Trophoblast cell (in vitro differentiated cells and primary cell): ENCODE measurements around the gene POLR1C.

Experiments
- DNase-seq, 2 donors: peaks; one replicate each; pipeline ENCODE4 v3.0.0-alpha.2; 2016
- H2AFZ ChIP-seq: 2 replicates; pipeline ENCODE4 v1.6.1; 2013; ENCODE audit warnings: low read length, moderate library complexity, mild to moderate bottlenecking; ENCODE audit not compliant: insufficient read depth, poor library complexity
- H2AK5ac ChIP-seq: 2 replicates; pipeline ENCODE4 v1.6.1; 2013; ENCODE audit warnings: mild to moderate bottlenecking, low read length
- H2BK120ac ChIP-seq: 2 replicates; pipeline ENCODE4 v1.6.1; 2013; ENCODE audit warnings: low read length, mild to moderate bottlenecking, moderate library complexity; ENCODE audit not compliant: insufficient read depth, poor library complexity
- H2BK12ac ChIP-seq: 2 replicates; pipeline ENCODE4 v1.6.1; 2013; ENCODE audit warnings: mild to moderate bottlenecking, low read length, moderate library complexity
- H2BK5ac ChIP-seq: 2 replicates; pipeline ENCODE4 v1.6.1; 2013; ENCODE audit warnings: low read length, low read depth, moderate library complexity, mild to moderate bottlenecking; ENCODE audit not compliant: poor library complexity
- H3K14ac ChIP-seq: 2 replicates; pipeline ENCODE4 v1.6.1; 2013; ENCODE audit warnings: mild to moderate bottlenecking, low read length
- H3K18ac ChIP-seq: 2 replicates; pipeline ENCODE4 v1.6.1; 2013; ENCODE audit warnings: mild to moderate bottlenecking, low read length
- H3K23ac ChIP-seq: 2 replicates; pipeline ENCODE4 v1.6.1; 2013; ENCODE audit warnings: low read length
- H3K27ac ChIP-seq: 2 replicates; pipeline ENCODE4 v1.5.1; 2013; ENCODE audit warnings: low read depth, mild to moderate bottlenecking, inconsistent platforms, low read length, moderate library complexity
- H3K27me3 ChIP-seq: 2 replicates; pipeline ENCODE4 v1.6.1; 2013; ENCODE audit warnings: inconsistent platforms, mild to moderate bottlenecking, low read length, moderate library complexity; ENCODE audit not compliant: insufficient read depth
- H3K36me3 ChIP-seq, 2 experiments: 1 replicate in 1 of 2; 2 replicates in 1 of 2; pipeline ENCODE4 v1.6.1; 2013; ENCODE audit warnings: low read length in 2 of 2, mild to moderate bottlenecking in 2 of 2, moderate library complexity in 1 of 2; ENCODE audit not compliant: insufficient read depth in 2 of 2, control insufficient read depth in 1 of 2
- H3K4ac ChIP-seq: 2 replicates; pipeline ENCODE4 v1.6.1; 2013; ENCODE audit warnings: low read depth, mild to moderate bottlenecking, low read length, moderate library complexity
- H3K4me1 ChIP-seq, 2 experiments: 1 replicate in 1 of 2; 2 replicates in 1 of 2; pipeline ENCODE4 v1.6.1; 2013; ENCODE audit warnings: low read length in 2 of 2, mild to moderate bottlenecking in 2 of 2, moderate library complexity in 1 of 2; ENCODE audit not compliant: insufficient read depth in 2 of 2, control insufficient read depth in 1 of 2
- H3K4me2 ChIP-seq: 2 replicates; pipeline ENCODE4 v1.6.1; 2013; ENCODE audit warnings: inconsistent platforms, mild to moderate bottlenecking, low read length, moderate library complexity
- H3K4me3 ChIP-seq: 2 replicates; pipeline ENCODE4 v1.5.1; 2013; ENCODE audit warnings: mild to moderate bottlenecking, low read depth, low read length, inconsistent platforms
- H3K79me1 ChIP-seq: one replicate; pipeline ENCODE4 v1.6.1; 2013; ENCODE audit warnings: low read length
- H3K79me2 ChIP-seq: 2 replicates; pipeline ENCODE4 v1.6.1; 2013; ENCODE audit warnings: low read length, mild to moderate bottlenecking; ENCODE audit not compliant: control insufficient read depth, insufficient read depth, poor library complexity
- H3K9ac ChIP-seq: 2 replicates; pipeline ENCODE4 v1.6.1; 2013; ENCODE audit warnings: mild to moderate bottlenecking, low read length
- H3K9me3 ChIP-seq: 2 replicates; pipeline ENCODE4 v1.6.1; 2013; ENCODE audit warnings: low read depth, mild to moderate bottlenecking, control low read depth, inconsistent platforms, low read length; ENCODE audit not compliant: insufficient read depth
- H4K12ac ChIP-seq: 2 replicates; pipeline ENCODE4 v1.6.1; 2013; ENCODE audit warnings: low read depth, mild to moderate bottlenecking, low read length, moderate library complexity
- H4K8ac ChIP-seq: 2 replicates; pipeline ENCODE4 v1.6.1; 2013; ENCODE audit warnings: low read depth, mild to moderate bottlenecking, low read length, moderate library complexity
- H4K91ac ChIP-seq: one replicate; pipeline ENCODE4 v1.6.1; 2013; ENCODE audit warnings: low read depth, mild to moderate bottlenecking, low read length, moderate library complexity
- WGBS: extraction: QIAGEN DNeasy Blood & Tissue Kit; methylation state at CpG from one replicate; pipeline ENCODE4 v1.1.7; 2013; ENCODE audit warnings: missing lambda C conversion rate; ENCODE audit not compliant: insufficient read length, insufficient coverage; ENCODE audit errors: extremely low coverage; 5-methylcytosine and 5-hydroxymethylcytosine counted together

Gene POLR1C

GRCh38 chr6:43520097-43520496 is 3.2 kb downstream of the POLR1C start:
- no peak overlapping the region for H3K14ac ChIP-seq
- no peaks in the 10 kb centered on the region for H3K27me3 ChIP-seq
- peaks cover 9% of the 10 kb centered on the region for H3K79me1 ChIP-seq
- no peak overlapping the region for H3K4me2 ChIP-seq
- H2AFZ ChIP-seq = no peak overlapping the region
- peaks cover 14% of the 10 kb centered on the region for H3K79me2 ChIP-seq
- H3K4me3 ChIP-seq = no peak overlapping the region
- H4K91ac ChIP-seq = no peak overlapping the region
- H3K4ac ChIP-seq = no peak overlapping the region
- H3K9me3 ChIP-seq = no peaks in the 10 kb centered on the region
- no peak overlapping the region for H4K8ac ChIP-seq
- peaks cover 13 to 18% of the 10 kb centered on the region in 2 experiments for H3K4me1 ChIP-seq
- H3K36me3 ChIP-seq = peaks cover 50 to 61% of the 10 kb centered on the region in 2 experiments
- no peak overlapping the region for H3K27ac ChIP-seq
- DNase-seq = no peak
- no peak overlapping the region for H2BK5ac ChIP-seq
- WGBS = no CpG with 5 or more reads among the region's 8 CpGs
- no peak overlapping the region for H4K12ac ChIP-seq
- no peak overlapping the region for H3K18ac ChIP-seq
- H2AK5ac ChIP-seq = no peak overlapping the region
- H2BK12ac ChIP-seq = no peak overlapping the region
- no peak overlapping the region for H2BK120ac ChIP-seq
- H3K9ac ChIP-seq = no peak overlapping the region
- no peak overlapping the region for H3K23ac ChIP-seq

DNA sequence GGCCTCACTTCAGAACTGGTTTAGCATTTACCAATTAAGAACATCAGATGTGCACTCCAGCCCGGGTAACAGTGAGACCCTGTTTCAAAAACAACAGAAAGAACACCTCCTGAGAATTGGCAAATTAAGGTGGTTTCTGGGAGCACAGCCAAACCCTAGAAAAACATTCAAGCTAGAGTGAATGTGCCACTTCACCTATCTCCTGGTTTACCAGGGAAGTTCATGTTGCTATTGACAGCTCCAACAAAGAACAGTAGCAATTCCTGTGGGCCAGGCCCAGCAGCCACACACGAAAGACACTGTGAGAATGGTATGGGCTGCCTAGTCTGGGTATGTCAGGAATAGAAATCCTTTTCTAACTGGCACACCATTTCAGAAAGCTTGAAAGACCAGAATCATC is 4.9 kb downstream of the POLR1C start:
- Histone ChIP-seq H2BK5ac (no peak overlapping the region), H4K91ac (no peak overlapping the region), H3K27me3 (no peaks in the 10 kb centered on the region), H3K4me3 (no peak overlapping the region), H2AK5ac (no peak overlapping the region), H3K36me3 (peaks cover 46 to 67% of the 10 kb centered on the region in 2 experiments), H3K14ac (no peak overlapping the region), H3K79me2 (peaks cover 6% of the 10 kb centered on the region), H3K4me2 (no peak overlapping the region), H3K9me3 (no peaks in the 10 kb centered on the region), H2BK120ac (no peak overlapping the region), H3K4ac (no peak overlapping the region), H3K23ac (no peak overlapping the region), H4K8ac (no peak overlapping the region), H3K18ac (no peak overlapping the region), H4K12ac (no peak overlapping the region), H3K4me1 (peaks cover 7 to 11% of the 10 kb centered on the region in 2 experiments), H3K79me1 (peaks cover 3% of the 10 kb centered on the region), H2AFZ (no peak overlapping the region), H2BK12ac (no peak overlapping the region), H3K9ac (no peak overlapping the region), H3K27ac (no peak overlapping the region)
- DNase-seq = no peak
- no CpG with 5 or more reads among the region's 2 CpGs for WGBS

DNA sequence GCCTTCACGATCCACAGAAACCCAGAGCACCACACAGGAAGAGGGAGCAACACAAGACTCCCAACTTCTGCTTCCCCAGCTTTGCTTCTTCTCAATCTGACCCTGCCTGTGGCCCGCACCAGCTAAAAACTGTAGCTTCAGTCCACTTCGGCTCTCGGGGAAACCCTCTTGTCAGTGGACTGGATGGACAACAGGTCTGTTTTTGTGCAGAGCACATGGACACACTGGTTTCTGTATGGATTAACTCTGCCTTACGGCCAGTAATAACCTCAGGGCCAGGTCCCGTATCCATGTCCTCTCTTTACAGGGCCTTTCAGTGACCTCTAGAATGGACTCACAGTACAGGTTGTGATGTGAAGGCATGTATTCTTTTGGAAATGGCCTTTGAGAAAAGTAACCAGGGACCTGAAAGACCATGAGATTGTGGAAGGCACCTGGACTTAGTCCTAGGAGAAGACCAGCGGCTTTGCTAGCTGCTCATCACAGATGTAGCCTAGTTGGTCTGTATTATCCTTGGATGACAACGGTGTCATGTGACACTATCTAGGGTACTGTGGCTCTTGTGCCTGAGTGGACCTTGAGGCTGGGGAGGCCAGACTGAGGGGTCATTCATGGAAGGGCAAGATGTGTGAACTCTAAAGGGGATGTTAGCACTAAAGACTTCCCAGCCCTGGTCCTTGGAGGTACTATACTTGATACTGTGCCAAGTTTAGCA is 5.8 kb downstream of the POLR1C start:
- no CpG with 5 or more reads among the region's 8 CpGs for WGBS
- no peaks in the 10 kb centered on the region for H3K79me1 ChIP-seq
- no peak overlapping the region for H4K91ac ChIP-seq
- no peaks in the 10 kb centered on the region for H3K27me3 ChIP-seq
- H2BK5ac ChIP-seq = no peak overlapping the region
- peaks cover 52 to 73% of the 10 kb centered on the region in 2 experiments for H3K36me3 ChIP-seq
- H2AFZ ChIP-seq = no peak overlapping the region
- H3K4me3 ChIP-seq = no peak overlapping the region
- no peak overlapping the region for H2AK5ac ChIP-seq
- H4K12ac ChIP-seq = no peak overlapping the region
- no peak overlapping the region for H3K4ac ChIP-seq
- no peak overlapping the region for H2BK12ac ChIP-seq
- no peak overlapping the region for H3K23ac ChIP-seq
- H3K9ac ChIP-seq = no peak overlapping the region
- DNase-seq = no peak
- no peak overlapping the region for H2BK120ac ChIP-seq
- no peak overlapping the region for H3K27ac ChIP-seq
- H3K18ac ChIP-seq = no peak overlapping the region
- peaks cover 7 to 11% of the 10 kb centered on the region in 2 experiments for H3K4me1 ChIP-seq
- no peak overlapping the region for H3K14ac ChIP-seq
- no peaks in the 10 kb centered on the region for H3K9me3 ChIP-seq
- H3K4me2 ChIP-seq = no peak overlapping the region
- H4K8ac ChIP-seq = no peak overlapping the region
- no peaks in the 10 kb centered on the region for H3K79me2 ChIP-seq

- H3K27ac ChIP-seq = no peak overlapping the region
These were observed 6.4 kb downstream of the POLR1C start for GRCh38 chr6:43523284-43523683.

More at GRCh38 chr6:43523284-43523683, 6.4 kb downstream of the POLR1C start:
- Histone ChIP-seq H3K36me3 (peaks cover 54 to 77% of the 10 kb centered on the region in 2 experiments), H3K23ac (no peak overlapping the region), H3K4me2 (no peak overlapping the region), H2BK120ac (no peak overlapping the region), H2AFZ (no peak overlapping the region), H3K4me1 (peaks cover 4 to 7% of the 10 kb centered on the region in 2 experiments), H3K9me3 (no peaks in the 10 kb centered on the region), H3K27me3 (no peaks in the 10 kb centered on the region), H3K18ac (no peak overlapping the region), H2AK5ac (no peak overlapping the region), H4K91ac (no peak overlapping the region), H4K8ac (no peak overlapping the region), H3K79me1 (no peaks in the 10 kb centered on the region), H2BK5ac (no peak overlapping the region), H3K14ac (no peak overlapping the region), H3K4ac (no peak overlapping the region), H3K9ac (no peak overlapping the region), H4K12ac (no peak overlapping the region), H3K4me3 (no peak overlapping the region), H3K79me2 (no peaks in the 10 kb centered on the region), H2BK12ac (no peak overlapping the region)
- no CpG with 5 or more reads among the region's 3 CpGs for WGBS
- no peak for DNase-seq
